Liver (tissue), 3 donors: ENCODE results near the gene SZT2.

Experiments used
- ATF3 ChIP-seq: IDR thresholded peaks from 2 replicates; pipeline ENCODE4 v1.6.1; 2016; ENCODE audit warnings: antibody characterized with exemption
- CTCF ChIP-seq: fragments of 150-350 bp; IDR thresholded peaks from 2 replicates; pipeline ENCODE4 v1.5.1; 2017; ENCODE audit warnings: improper control_type of control experiment, low read depth, low read length; ENCODE audit not compliant: missing input control
- EGR1 ChIP-seq, 2 donors: IDR thresholded peaks; 2 replicates each; pipeline ENCODE4 v1.6.1; 2016 to 2018; ENCODE audit warnings: antibody characterized with exemption in 2 of 2, low read depth in 2 of 2
- FOXA1 ChIP-seq: IDR thresholded peaks from 2 replicates; pipeline ENCODE4 v1.6.1; 2016; ENCODE audit warnings: antibody characterized with exemption
- FOXA2 ChIP-seq: IDR thresholded peaks from 2 replicates; pipeline ENCODE4 v1.6.1; 2016; ENCODE audit warnings: antibody characterized with exemption
- JUND ChIP-seq, 2 donors: IDR thresholded peaks; 2 replicates each; pipeline ENCODE4 v1.6.1; 2016; ENCODE audit warnings: antibody characterized with exemption in 2 of 2
- MAX ChIP-seq: IDR thresholded peaks from 2 replicates; pipeline ENCODE4 v1.6.1; 2016; ENCODE audit warnings: antibody characterized with exemption
- RAD21 ChIP-seq, 2 donors: IDR thresholded peaks; 2 replicates each; pipeline ENCODE4 v1.6.1; 2016; ENCODE audit warnings: antibody characterized with exemption in 2 of 2, mild to moderate bottlenecking in 2 of 2
- REST ChIP-seq: IDR thresholded peaks from 2 replicates; pipeline ENCODE4 v1.6.1; 2016; ENCODE audit warnings: antibody characterized with exemption, mild to moderate bottlenecking
- RXRA ChIP-seq, 2 donors: IDR thresholded peaks; 2 replicates each; pipeline ENCODE4 v1.6.1; 2017 to 2018; ENCODE audit warnings: antibody characterized with exemption in 2 of 2, mild to moderate bottlenecking in 1 of 2
- TAF1 ChIP-seq: conservative IDR thresholded peaks from 2 replicates; pipeline ENCODE4 v1.6.1; 2016; ENCODE audit warnings: antibody characterized with exemption, mild to moderate bottlenecking
- YY1 ChIP-seq: IDR thresholded peaks from 2 replicates; pipeline ENCODE4 v1.6.1; 2016; ENCODE audit warnings: antibody characterized with exemption, mild to moderate bottlenecking
- ZBTB33 ChIP-seq: IDR thresholded peaks from 2 replicates; pipeline ENCODE4 v1.6.1; 2016; ENCODE audit warnings: antibody characterized with exemption
- donor health status: healthy.
- donor health status: healthy.

GRCh38 chr1:43492826-43493225 lies 103.1 kb downstream of the SZT2 start:
- TF ChIP-seq RXRA (IDR thresholded peaks at IDR 0.05) (peak in 1 of 2 donors; percentile 13), CTCF (no peak), REST (no peak), EGR1 (IDR thresholded peaks at IDR 0.05; ENCODE audit: low read depth in 2 of 2) (no peak), FOXA1 (no peak), ATF3 (no peak), JUND (IDR thresholded peaks at IDR 0.05) (no peak), FOXA2 (no peak), RAD21 (IDR thresholded peaks at IDR 0.05) (no peak), MAX (no peak), TAF1 (no peak), YY1 (no peak), ZBTB33 (no peak)
